ENCODE measurements around the gene SLC11A2. TPM values are rescaled to one million over a fixed set of nuclear protein-coding genes. Genes with fewer than 3 reads are reported as not detected.

The SLC11A2 gene
- total RNA-seq, 1 experiment from 2014 or later, result 47.4 TPM

DNA sequence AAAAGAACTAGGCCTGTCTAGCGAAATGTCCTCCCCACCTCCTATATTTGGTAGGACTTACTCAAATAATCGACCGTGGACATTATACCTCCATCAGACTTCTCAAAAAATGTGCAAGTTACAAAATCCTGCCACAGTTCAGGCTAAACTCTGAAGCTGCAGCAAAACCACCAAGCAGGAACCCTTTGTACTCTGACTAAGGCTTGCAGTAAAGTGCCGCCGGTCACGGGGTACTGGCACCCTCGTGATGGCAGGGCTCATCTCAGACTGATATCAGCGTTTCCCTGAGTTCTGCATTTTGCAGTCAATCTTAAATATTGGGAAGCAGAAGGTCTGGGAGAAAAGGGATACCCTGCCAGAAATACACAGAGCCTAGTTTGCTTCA, 17.1 kb downstream of the SLC11A2 start:
- Histone ChIP-seq H3K4me1 (ENCODE audit: low read length) (peaks cover 23% of the 10 kb centered on the region), H3K27me3 (ENCODE audit: low read length) (no peaks in the 10 kb centered on the region), H3K9me2 (replicated peaks; ENCODE audit: insufficient read depth, low read length) (no peaks in the 10 kb centered on the region), H3K79me2 (ENCODE audit: low read length) (peaks cover 63% of the 10 kb centered on the region), H3K27ac (ENCODE audit: low read length) (no peak overlapping the region), H3K4me3 (ENCODE audit: low read length) (no peak overlapping the region), H3K9ac (ENCODE audit: low read length) (no peak overlapping the region), H4K20me1 (ENCODE audit: insufficient read depth, low read depth, low read length) (no peaks in the 10 kb centered on the region), H3K4me2 (ENCODE audit: low read depth, low read length, poor library complexity, severe bottlenecking) (no peak overlapping the region), H2AFZ (ENCODE audit: low read length) (no peak overlapping the region), H3K36me3 (ENCODE audit: insufficient read depth, low read length) (peaks cover 13% of the 10 kb centered on the region; the same call in 1 of the 2 replicates), H3K9me3 (ENCODE audit: low read length) (no peaks in the 10 kb centered on the region)
- DNase-seq, result no peak

DNA sequence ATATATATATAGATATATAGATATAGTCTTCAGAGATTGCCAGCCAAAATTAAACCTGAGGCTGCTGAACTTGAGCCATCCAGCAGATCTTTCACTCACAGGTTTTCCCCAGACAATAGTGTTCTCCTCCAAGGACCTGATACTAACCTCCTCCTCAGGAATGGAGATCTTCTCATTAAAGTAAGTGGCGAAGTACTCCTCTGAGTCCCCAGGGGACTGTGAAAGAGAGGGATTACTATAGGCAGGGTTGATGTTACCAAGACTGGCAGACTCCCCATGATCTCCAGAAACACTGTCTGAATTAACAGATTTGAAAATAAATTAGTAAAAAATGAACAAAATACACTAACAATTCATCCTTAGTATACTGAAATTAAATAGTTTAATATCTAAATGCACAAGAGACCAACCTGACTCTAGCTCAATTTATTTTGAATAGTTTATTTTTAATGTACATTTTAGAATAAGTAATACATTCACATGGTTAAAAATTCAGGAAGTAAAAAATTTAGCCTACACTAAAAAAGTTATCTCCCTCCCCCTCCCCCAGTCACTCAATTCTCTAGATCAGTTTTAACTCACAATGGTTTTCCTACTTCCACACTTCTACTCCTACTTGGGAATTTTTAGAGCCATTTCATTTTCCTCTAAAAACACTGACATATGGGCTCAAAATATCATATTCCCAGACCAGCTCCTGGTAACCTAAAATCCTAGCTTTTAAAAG, 17.7 kb downstream of the SLC11A2 start:
- Histone ChIP-seq H3K36me3 (ENCODE audit: insufficient read depth, low read length) (peaks cover 17% of the 10 kb centered on the region; the same call in 1 of the 2 replicates), H3K4me2 (ENCODE audit: low read depth, low read length, poor library complexity, severe bottlenecking) (no peak overlapping the region), H3K4me3 (ENCODE audit: low read length) (no peak overlapping the region), H3K9me3 (ENCODE audit: low read length) (no peaks in the 10 kb centered on the region), H2AFZ (ENCODE audit: low read length) (no peak overlapping the region), H3K9me2 (replicated peaks; ENCODE audit: insufficient read depth, low read length) (no peaks in the 10 kb centered on the region), H3K79me2 (ENCODE audit: low read length) (peaks cover 61% of the 10 kb centered on the region), H3K27me3 (ENCODE audit: low read length) (no peaks in the 10 kb centered on the region), H3K4me1 (ENCODE audit: low read length) (peaks cover 21% of the 10 kb centered on the region), H4K20me1 (ENCODE audit: insufficient read depth, low read depth, low read length) (no peaks in the 10 kb centered on the region), H3K27ac (ENCODE audit: low read length) (no peak overlapping the region), H3K9ac (ENCODE audit: low read length) (no peak overlapping the region)
- DNase-seq, result no peak

DNA sequence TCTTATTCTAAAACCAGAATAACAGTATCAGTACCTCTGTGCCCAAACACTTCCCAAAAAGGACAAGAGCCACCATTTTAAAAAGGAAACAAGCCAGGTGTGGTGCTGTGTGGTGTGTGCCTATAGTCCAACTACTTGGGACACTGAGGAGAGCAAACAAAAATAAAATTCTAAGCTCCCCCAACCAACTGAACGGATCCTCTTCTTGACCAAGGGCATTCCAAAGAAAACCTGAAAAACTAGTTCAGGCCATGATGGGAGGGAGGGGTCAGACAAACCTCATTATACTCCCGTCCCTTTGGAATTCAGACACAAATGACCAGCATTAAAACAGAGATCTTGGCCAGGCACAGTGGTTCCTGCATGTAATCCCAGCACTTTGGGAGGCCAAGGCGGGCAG, 20.5 kb downstream of the SLC11A2 start:
- Histone ChIP-seq H3K9ac (ENCODE audit: low read length) (no peak overlapping the region), H3K4me1 (ENCODE audit: low read length) (peaks cover 11% of the 10 kb centered on the region), H3K4me2 (ENCODE audit: low read depth, low read length, poor library complexity, severe bottlenecking) (no peak overlapping the region), H3K27me3 (ENCODE audit: low read length) (no peaks in the 10 kb centered on the region), H3K4me3 (ENCODE audit: low read length) (no peak overlapping the region), H3K79me2 (ENCODE audit: low read length) (peaks cover 37% of the 10 kb centered on the region), H2AFZ (ENCODE audit: low read length) (no peak overlapping the region), H4K20me1 (ENCODE audit: insufficient read depth, low read depth, low read length) (no peaks in the 10 kb centered on the region), H3K36me3 (ENCODE audit: insufficient read depth, low read length) (peaks cover 17% of the 10 kb centered on the region; the same call in 1 of the 2 replicates), H3K27ac (ENCODE audit: low read length) (no peak overlapping the region), H3K9me2 (replicated peaks; ENCODE audit: insufficient read depth, low read length) (no peaks in the 10 kb centered on the region), H3K9me3 (ENCODE audit: low read length) (no peaks in the 10 kb centered on the region)
- no peak for DNase-seq

DNA sequence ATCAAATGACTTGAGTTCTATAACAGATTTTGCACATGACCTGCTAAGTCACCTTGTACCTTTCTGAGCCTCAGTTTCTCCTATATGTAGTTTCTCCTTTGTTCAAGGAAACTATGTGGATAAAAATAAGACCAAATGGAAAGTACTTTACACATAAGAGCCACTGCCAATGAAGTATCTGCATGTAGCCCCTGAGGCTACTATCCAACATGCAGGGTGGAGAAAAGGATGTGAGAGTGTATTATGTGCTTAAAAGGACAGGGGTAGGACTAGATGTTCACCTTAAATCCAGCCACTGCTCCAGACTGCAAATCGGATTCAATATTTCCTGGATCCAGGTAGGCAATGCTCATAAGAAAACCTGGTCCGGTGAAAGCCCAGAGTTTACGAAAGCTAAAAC, 21.2 kb downstream of the SLC11A2 start:
- Histone ChIP-seq H3K4me1 (ENCODE audit: low read length) (peaks cover 11% of the 10 kb centered on the region), H3K27ac (ENCODE audit: low read length) (no peak overlapping the region), H3K4me3 (ENCODE audit: low read length) (no peak overlapping the region), H3K79me2 (ENCODE audit: low read length) (peaks cover 31% of the 10 kb centered on the region), H2AFZ (ENCODE audit: low read length) (no peak overlapping the region), H3K9me2 (replicated peaks; ENCODE audit: insufficient read depth, low read length) (no peaks in the 10 kb centered on the region), H4K20me1 (ENCODE audit: insufficient read depth, low read depth, low read length) (no peaks in the 10 kb centered on the region), H3K4me2 (ENCODE audit: low read depth, low read length, poor library complexity, severe bottlenecking) (no peak overlapping the region), H3K27me3 (ENCODE audit: low read length) (no peaks in the 10 kb centered on the region), H3K9ac (ENCODE audit: low read length) (no peak overlapping the region), H3K9me3 (ENCODE audit: low read length) (no peaks in the 10 kb centered on the region), H3K36me3 (ENCODE audit: insufficient read depth, low read length) (peaks cover 22% of the 10 kb centered on the region; the same call in 1 of the 2 replicates)
- no peak for DNase-seq

DNA sequence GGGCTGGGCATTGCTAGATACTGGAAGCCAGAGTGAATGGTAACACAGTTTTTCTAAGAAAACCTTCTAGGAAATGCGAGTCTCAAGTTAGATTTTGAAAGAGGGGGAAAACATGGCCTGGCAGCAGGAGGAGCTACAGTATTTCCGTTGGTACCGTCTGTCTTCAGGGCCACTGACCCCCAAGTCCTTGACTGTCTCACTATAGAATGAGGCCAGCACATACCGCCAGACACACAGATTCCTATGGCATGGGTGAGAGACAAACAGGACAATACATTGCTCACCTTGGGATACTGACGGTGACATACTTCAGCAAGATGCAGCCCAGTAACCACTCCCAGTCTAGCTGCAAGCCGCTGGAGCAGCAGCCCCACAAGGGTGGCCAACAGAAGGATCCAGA, 21.7 kb downstream of the SLC11A2 start:
- Histone ChIP-seq H3K9me2 (replicated peaks; ENCODE audit: insufficient read depth, low read length) (no peaks in the 10 kb centered on the region), H3K79me2 (ENCODE audit: low read length) (peaks cover 25% of the 10 kb centered on the region), H3K4me2 (ENCODE audit: low read depth, low read length, poor library complexity, severe bottlenecking) (no peak overlapping the region), H2AFZ (ENCODE audit: low read length) (no peak overlapping the region), H3K9ac (ENCODE audit: low read length) (no peak overlapping the region), H3K36me3 (ENCODE audit: insufficient read depth, low read length) (peaks cover 23% of the 10 kb centered on the region; the same call in 1 of the 2 replicates), H3K9me3 (ENCODE audit: low read length) (no peaks in the 10 kb centered on the region), H3K4me3 (ENCODE audit: low read length) (no peak overlapping the region), H3K27me3 (ENCODE audit: low read length) (no peaks in the 10 kb centered on the region), H4K20me1 (ENCODE audit: insufficient read depth, low read depth, low read length) (no peaks in the 10 kb centered on the region), H3K27ac (ENCODE audit: low read length) (no peak overlapping the region), H3K4me1 (ENCODE audit: low read length) (peaks cover 9% of the 10 kb centered on the region)
- DNase-seq, result no peak

DNA sequence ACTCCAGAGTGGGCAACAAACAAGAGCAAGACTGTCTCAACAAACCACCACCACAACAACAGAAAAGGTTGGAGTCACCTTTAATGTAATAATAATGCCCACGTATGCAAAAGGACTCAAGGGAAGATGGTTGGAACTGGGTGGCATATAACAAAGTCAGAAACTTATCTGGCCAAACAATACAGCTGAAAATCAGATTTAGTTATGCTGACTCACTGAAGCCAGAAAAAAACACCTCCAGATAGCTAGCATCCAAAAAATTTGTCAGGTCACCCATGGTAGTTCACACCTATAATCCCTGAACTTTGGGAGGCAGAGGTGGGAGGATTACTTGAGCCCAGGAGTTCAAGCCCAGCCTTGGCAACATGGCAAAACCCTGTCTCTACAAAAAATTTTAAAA, 24.4 kb downstream of the SLC11A2 start:
- Histone ChIP-seq H2AFZ (ENCODE audit: low read length) (no peak overlapping the region), H3K79me2 (ENCODE audit: low read length) (peaks cover 13% of the 10 kb centered on the region; the same call in 1 of the 2 replicates), H4K20me1 (ENCODE audit: insufficient read depth, low read depth, low read length) (no peaks in the 10 kb centered on the region), H3K4me3 (ENCODE audit: low read length) (no peak overlapping the region), H3K36me3 (ENCODE audit: insufficient read depth, low read length) (peaks cover 30% of the 10 kb centered on the region), H3K9me3 (ENCODE audit: low read length) (no peaks in the 10 kb centered on the region), H3K4me2 (ENCODE audit: low read depth, low read length, poor library complexity, severe bottlenecking) (no peak overlapping the region), H3K4me1 (ENCODE audit: low read length) (no peaks in the 10 kb centered on the region), H3K27me3 (ENCODE audit: low read length) (no peaks in the 10 kb centered on the region), H3K9me2 (replicated peaks; ENCODE audit: insufficient read depth, low read length) (no peaks in the 10 kb centered on the region), H3K27ac (ENCODE audit: low read length) (no peak overlapping the region), H3K9ac (ENCODE audit: low read length) (no peak overlapping the region)
- DNase-seq, result no peak

DNA sequence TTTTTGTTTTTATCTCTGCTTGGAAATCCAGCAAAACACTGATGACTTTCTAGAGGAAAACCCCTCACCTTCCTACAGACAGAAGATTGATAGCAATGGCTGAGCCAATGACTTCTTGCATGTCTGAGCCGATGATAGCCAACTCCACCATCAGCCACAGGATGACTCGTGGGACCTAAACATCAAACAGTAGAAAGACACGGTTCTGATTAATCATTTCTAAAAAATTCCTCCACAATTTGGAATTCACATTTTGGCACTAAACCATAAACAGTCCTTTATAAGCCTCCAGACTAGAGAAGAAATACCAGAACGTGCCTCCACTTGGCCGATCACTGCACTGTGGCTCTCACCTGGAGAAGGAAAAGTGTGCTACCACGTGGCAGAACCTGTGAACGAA, 25.9 kb downstream of the SLC11A2 start:
- H3K27ac ChIP-seq (ENCODE audit: low read length), result no peak overlapping the region
- H3K9ac ChIP-seq (ENCODE audit: low read length), result no peak overlapping the region
- no peaks in the 10 kb centered on the region for H3K9me3 ChIP-seq (ENCODE audit: low read length)
- peaks cover 36% of the 10 kb centered on the region for H3K36me3 ChIP-seq (ENCODE audit: insufficient read depth, low read length)
- no peaks in the 10 kb centered on the region for H4K20me1 ChIP-seq (ENCODE audit: insufficient read depth, low read depth, low read length)
- DNase-seq, result no peak
- H2AFZ ChIP-seq (ENCODE audit: low read length), result no peak overlapping the region
- H3K79me2 ChIP-seq (ENCODE audit: low read length), result peaks cover 10% of the 10 kb centered on the region; the same call in 1 of the 2 replicates
- H3K4me2 ChIP-seq (ENCODE audit: low read depth, low read length, poor library complexity, severe bottlenecking), result no peak overlapping the region
- H3K4me1 ChIP-seq (ENCODE audit: low read length), result no peaks in the 10 kb centered on the region
- no peak overlapping the region for H3K4me3 ChIP-seq (ENCODE audit: low read length)
- no peaks in the 10 kb centered on the region for H3K9me2 ChIP-seq (replicated peaks; ENCODE audit: insufficient read depth, low read length)
- H3K27me3 ChIP-seq (ENCODE audit: low read length), result no peaks in the 10 kb centered on the region

DNA sequence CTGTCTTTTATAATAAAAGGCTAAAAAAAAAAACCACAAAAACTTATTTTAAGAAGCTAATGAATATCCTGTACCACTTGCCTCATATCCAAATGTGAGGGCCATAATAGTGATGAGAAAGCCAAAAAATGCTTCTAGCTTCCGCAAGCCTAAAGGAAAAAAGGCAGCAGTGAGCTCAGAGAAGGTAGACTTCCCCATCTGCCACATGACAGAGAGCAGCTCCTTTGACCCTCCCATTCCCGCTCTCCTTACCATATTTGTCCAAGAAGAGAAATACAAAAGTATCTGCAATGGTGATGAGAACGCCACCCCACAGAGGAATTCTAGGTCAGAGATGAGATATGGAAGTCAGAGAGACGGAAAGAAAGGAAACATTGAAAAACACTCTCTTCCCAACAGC, 27.1 kb downstream of the SLC11A2 start:
- no peak for DNase-seq
- Histone ChIP-seq H3K36me3 (ENCODE audit: insufficient read depth, low read length) (peaks cover 33% of the 10 kb centered on the region), H3K4me2 (ENCODE audit: low read depth, low read length, poor library complexity, severe bottlenecking) (no peak overlapping the region), H3K4me1 (ENCODE audit: low read length) (no peaks in the 10 kb centered on the region), H3K9me3 (ENCODE audit: low read length) (no peaks in the 10 kb centered on the region), H3K9me2 (replicated peaks; ENCODE audit: insufficient read depth, low read length) (no peaks in the 10 kb centered on the region), H2AFZ (ENCODE audit: low read length) (no peak overlapping the region), H3K4me3 (ENCODE audit: low read length) (no peak overlapping the region), H3K79me2 (ENCODE audit: low read length) (0 out of 2 replicates have a peak, but pooled peaks cover 6% of the 10 kb centered on the region), H3K9ac (ENCODE audit: low read length) (no peak overlapping the region), H3K27ac (ENCODE audit: low read length) (no peak overlapping the region), H4K20me1 (ENCODE audit: insufficient read depth, low read depth, low read length) (no peaks in the 10 kb centered on the region), H3K27me3 (ENCODE audit: low read length) (no peaks in the 10 kb centered on the region)

Data from Karpas-422 (cell line).